Breast epithelium (tissue), 4 donors: ENCODE data around the gene BICC1. TPM values are rescaled to one million over a fixed set of nuclear protein-coding genes. Genes with fewer than 3 reads are reported as not detected.

ENCODE experiments used
- DNase-seq, 2 donors: peaks; one replicate each; pipeline ENCODE4 v3.0.0-alpha.2; 2019; ENCODE audit warnings: low spot score in 2 of 2
- H3K27ac ChIP-seq, 2 donors: fragments of 200-600 bp; sonication (generic) in 1 of 2; one replicate each; pipeline ENCODE4 v1.5.1; 2016 to 2019; ENCODE audit warnings: mild to moderate bottlenecking in 1 of 2
- H3K27me3 ChIP-seq, 2 donors: fragments of 200-600 bp; sonication (generic) in 1 of 2; one replicate each; pipeline versions ENCODE4 v1.5.1 to v1.6.0; 2017 to 2019; ENCODE audit warnings: control low read depth in 1 of 2, mild to moderate bottlenecking in 1 of 2
- H3K36me3 ChIP-seq: fragments of 200-600 bp; one replicate; pipeline ENCODE4 v1.5.1; 2019
- H3K4me1 ChIP-seq, 2 donors: fragments of 200-600 bp; sonication (generic); one replicate each; pipeline ENCODE4 v1.5.1; 2016 to 2019; ENCODE audit warnings: control low read depth in 1 of 2
- H3K4me3 ChIP-seq, 3 donors: fragments of 200-600 bp; sonication (generic); 1 replicate in 2 of 3; 2 replicates in 1 of 3; pipeline ENCODE4 v1.5.1; 2016 to 2019; ENCODE audit warnings: mild to moderate bottlenecking in 3 of 3, moderate library complexity in 2 of 3
- H3K9me3 ChIP-seq, 2 donors: fragments of 200-600 bp; sonication (generic) in 1 of 2; one replicate each; pipeline ENCODE4 v1.5.1; 2016 to 2019; ENCODE audit warnings: control low read depth in 1 of 2
- POLR2A ChIP-seq: fragments of 450-650 bp; IDR thresholded peaks from one replicate; pipeline ENCODE4 v1.6.1; 2016; ENCODE audit warnings: antibody characterized with exemption, mild to moderate bottlenecking, moderate library complexity
- POLR2AphosphoS5 ChIP-seq, 3 donors: sonication (generic); formaldehyde crosslinking; IDR thresholded peaks; one replicate each; pipeline ENCODE4 v1.6.1; 2017; ENCODE audit warnings: antibody characterized with exemption in 3 of 3
- intact Hi-C: fragments of 100-400 bp; cut with DNase I; formaldehyde crosslinking; loops from one replicate; pipeline ENCODE4 v1.15.1; 2023; ENCODE audit warnings: low total_unique reads
- total RNA-seq, 3 donors: library from RNA; depleted of rRNA; stranded (reverse); fragments of >200 nt; gene quantifications; one replicate each; pipeline ENCODE4 v1.1.0, GENCODE V29; 2016
- TF ChIP-seq, protein P1 (sequence below), 3 donors: fragments of 450-650 bp; IDR thresholded peaks; one replicate each; pipeline ENCODE4 v1.5.1; 2016 to 2017; ENCODE audit warnings: antibody characterized with exemption in 3 of 3, mild to moderate bottlenecking in 3 of 3, moderate library complexity in 3 of 3

The BICC1 gene
- total RNA-seq, 3 donors from 2014 or later: 24.3 to 35.5 (median 26.2) TPM

DNA sequence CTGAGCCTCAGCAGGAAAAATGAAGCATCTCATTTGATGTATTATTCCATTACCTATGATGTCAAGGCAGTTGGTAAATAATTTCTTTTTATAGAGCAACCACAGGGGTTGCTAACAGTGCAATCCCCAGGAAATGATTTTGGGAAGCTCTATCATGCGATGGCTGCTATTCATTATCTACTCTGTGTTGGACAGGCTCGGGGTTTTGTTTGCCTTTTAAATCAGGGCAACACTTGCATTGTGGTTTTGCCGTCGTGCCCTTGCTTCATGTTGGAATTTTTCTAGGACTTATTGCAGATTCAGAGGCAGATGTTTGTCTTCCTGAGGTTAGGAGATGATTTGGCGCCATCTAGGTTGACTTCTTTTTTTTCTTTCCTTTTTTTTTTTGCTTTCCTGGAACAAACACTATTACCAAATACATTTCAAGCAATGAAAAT lies 128.4 kb downstream of the BICC1 start:
- H3K4me3 ChIP-seq: no peak overlapping the region
- no peaks in the 10 kb centered on the region for H3K27me3 ChIP-seq
- no peaks in the 10 kb centered on the region for H3K36me3 ChIP-seq
- intact Hi-C loops: no loop called here
- no peaks in the 10 kb centered on the region for H3K4me1 ChIP-seq
- peak in 1 of 2 donors; percentile 41 for DNase-seq
- no peaks in the 10 kb centered on the region for H3K9me3 ChIP-seq
- peak overlapping the region; percentile 39 to 64 for H3K27ac ChIP-seq
- TF ChIP-seq POLR2A (no peak), POLR2AphosphoS5 (IDR thresholded peaks at IDR 0.05) (peak; percentile 26 to 82 (median 42))
- TF ChIP-seq, protein P1, sequence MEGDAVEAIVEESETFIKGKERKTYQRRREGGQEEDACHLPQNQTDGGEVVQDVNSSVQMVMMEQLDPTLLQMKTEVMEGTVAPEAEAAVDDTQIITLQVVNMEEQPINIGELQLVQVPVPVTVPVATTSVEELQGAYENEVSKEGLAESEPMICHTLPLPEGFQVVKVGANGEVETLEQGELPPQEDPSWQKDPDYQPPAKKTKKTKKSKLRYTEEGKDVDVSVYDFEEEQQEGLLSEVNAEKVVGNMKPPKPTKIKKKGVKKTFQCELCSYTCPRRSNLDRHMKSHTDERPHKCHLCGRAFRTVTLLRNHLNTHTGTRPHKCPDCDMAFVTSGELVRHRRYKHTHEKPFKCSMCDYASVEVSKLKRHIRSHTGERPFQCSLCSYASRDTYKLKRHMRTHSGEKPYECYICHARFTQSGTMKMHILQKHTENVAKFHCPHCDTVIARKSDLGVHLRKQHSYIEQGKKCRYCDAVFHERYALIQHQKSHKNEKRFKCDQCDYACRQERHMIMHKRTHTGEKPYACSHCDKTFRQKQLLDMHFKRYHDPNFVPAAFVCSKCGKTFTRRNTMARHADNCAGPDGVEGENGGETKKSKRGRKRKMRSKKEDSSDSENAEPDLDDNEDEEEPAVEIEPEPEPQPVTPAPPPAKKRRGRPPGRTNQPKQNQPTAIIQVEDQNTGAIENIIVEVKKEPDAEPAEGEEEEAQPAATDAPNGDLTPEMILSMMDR (IDR thresholded peaks at IDR 0.05): no peak

DNA sequence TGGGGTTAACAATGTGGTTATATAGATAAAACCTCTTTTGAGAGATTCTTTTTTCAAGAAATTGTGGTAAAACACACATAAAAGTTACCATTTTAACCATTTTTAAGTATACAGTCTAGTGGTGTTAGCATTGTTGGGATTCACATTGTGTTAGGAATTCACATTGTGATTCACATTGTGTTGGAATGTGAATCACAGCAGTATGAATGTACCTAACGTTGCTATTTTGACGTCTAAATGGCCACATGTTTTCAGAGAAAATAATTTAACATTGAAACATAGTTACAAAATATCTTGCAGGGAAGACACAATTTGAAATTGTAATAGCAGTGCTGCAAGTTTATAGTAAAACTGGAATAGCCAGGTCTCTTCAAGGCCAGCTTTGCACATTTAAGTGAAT lies 129.0 kb downstream of the BICC1 start:
- Histone ChIP-seq H3K9me3 (no peaks in the 10 kb centered on the region), H3K4me3 (no peak overlapping the region), H3K27me3 (no peaks in the 10 kb centered on the region), H3K36me3 (no peaks in the 10 kb centered on the region), H3K4me1 (no peaks in the 10 kb centered on the region), H3K27ac (peak overlapping the region; percentile 39 to 64)
- intact Hi-C loops: no loop called here
- no peak for DNase-seq
- TF ChIP-seq POLR2A: no peak
- TF ChIP-seq, protein P1 (IDR thresholded peaks at IDR 0.05): no peak
- no peak for TF ChIP-seq POLR2AphosphoS5 (IDR thresholded peaks at IDR 0.05)

DNA sequence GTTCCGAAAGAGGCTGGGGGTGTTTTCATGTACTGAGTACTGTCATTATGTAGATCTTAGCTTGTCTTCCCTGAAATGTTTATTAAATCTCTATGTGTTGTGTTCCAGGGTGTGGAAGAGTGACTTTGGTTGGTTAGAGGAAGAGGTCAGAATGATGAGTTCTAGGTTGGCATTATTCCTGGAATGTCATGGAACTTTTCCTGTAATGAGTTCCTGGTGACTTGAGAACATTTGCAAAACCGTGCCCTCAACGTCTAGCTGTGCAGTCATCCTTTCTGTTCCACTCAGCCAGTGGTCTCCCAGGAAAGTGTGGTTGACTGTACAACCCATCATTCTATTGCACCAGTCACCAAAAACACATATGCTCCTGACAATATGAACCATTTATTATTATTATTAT lies 129.6 kb downstream of the BICC1 start:
- peak overlapping the region; percentile 39 to 64 for H3K27ac ChIP-seq
- no peak overlapping the region for H3K4me3 ChIP-seq
- TF ChIP-seq POLR2AphosphoS5 (IDR thresholded peaks at IDR 0.05): no peak
- TF ChIP-seq, protein P1 (IDR thresholded peaks at IDR 0.05): no peak
- no peak for TF ChIP-seq POLR2A
- no peaks in the 10 kb centered on the region for H3K4me1 ChIP-seq
- no peaks in the 10 kb centered on the region for H3K36me3 ChIP-seq
- intact Hi-C loops: no loop called here
- DNase-seq: no peak
- no peaks in the 10 kb centered on the region for H3K27me3 ChIP-seq
- no peaks in the 10 kb centered on the region for H3K9me3 ChIP-seq

DNA sequence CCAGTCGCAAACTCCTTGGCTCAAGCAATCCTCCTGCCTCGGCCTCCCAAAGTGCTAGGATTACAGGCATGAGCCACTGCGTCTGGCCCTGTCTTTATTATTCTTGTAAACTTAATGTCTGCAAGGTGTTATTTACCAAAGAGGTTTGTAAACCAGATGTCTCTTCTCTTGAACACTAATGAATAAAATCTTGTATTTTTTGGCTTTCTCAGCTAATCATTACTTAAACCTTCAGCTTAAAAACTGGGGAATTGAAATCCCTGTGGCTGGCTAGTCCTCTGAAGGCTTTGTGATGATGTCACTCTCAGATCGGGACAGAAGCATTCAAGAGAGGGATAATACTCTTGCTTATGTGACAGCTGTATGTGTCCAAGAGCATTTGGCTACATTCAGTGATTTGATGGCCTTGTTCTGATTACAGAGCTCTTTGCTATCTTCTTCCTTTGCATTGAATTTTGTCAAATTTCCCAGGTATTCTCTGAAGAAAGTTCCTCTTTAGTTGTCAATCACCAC lies 130.3 kb downstream of the BICC1 start:
- TF ChIP-seq POLR2A (no peak), POLR2AphosphoS5 (IDR thresholded peaks at IDR 0.05) (no peak)
- TF ChIP-seq, protein P1 (IDR thresholded peaks at IDR 0.05): no peak
- Histone ChIP-seq H3K36me3 (no peaks in the 10 kb centered on the region), H3K9me3 (no peaks in the 10 kb centered on the region), H3K4me1 (no peaks in the 10 kb centered on the region), H3K27me3 (no peaks in the 10 kb centered on the region), H3K27ac (peak overlapping the region; percentile 39 to 69), H3K4me3 (no peak overlapping the region)
- DNase-seq: no peak
- intact Hi-C loops: no loop called here

DNA sequence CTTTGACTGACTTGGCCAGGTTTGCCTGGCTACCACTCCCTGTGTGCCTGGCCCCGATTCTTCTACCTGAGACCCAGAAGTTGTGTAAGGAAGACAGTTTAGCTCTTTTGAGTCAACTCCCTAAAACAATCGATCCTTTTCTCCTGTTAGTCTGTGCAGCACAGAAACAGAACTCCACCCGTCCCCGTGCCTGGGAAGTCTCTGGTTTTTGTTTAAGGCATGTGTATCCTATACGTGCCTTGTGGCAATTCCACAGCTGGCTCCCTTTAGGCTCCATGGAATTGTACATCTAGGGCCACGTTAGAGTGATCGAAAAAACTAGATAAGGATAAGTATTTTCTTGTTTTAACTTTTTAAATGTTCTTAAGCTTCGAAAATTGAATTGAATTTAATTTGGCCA lies 131.6 kb downstream of the BICC1 start:
- Histone ChIP-seq H3K4me1 (no peaks in the 10 kb centered on the region), H3K4me3 (no peak overlapping the region), H3K27me3 (no peaks in the 10 kb centered on the region), H3K36me3 (no peaks in the 10 kb centered on the region), H3K9me3 (no peaks in the 10 kb centered on the region), H3K27ac (peak overlapping the region; percentile 69 to 70)
- TF ChIP-seq POLR2A: no peak
- no peak for TF ChIP-seq POLR2AphosphoS5 (IDR thresholded peaks at IDR 0.05)
- TF ChIP-seq, protein P1 (IDR thresholded peaks at IDR 0.05): no peak
- no peak for DNase-seq
- intact Hi-C loops: no loop called here
